H9 (cell line): ENCODE data around the gene PAK1. TPM values are rescaled to one million over a fixed set of nuclear protein-coding genes. Genes with fewer than 3 reads are reported as not detected.

Experiments used
- DNase-seq: peaks from one replicate; pipeline ENCODE4 v3.0.0-alpha.2; 2017
- H2AFZ ChIP-seq: one replicate; pipeline ENCODE4 v1.6.1; 2013; ENCODE audit warnings: mild to moderate bottlenecking, low read length, control low read depth, moderate library complexity
- H2AK5ac ChIP-seq: 2 replicates; pipeline ENCODE4 v1.6.1; 2013; ENCODE audit warnings: low read length, control low read depth, mixed read lengths; ENCODE audit not compliant: insufficient read length
- H2BK120ac ChIP-seq: one replicate; pipeline ENCODE4 v1.6.1; 2013; ENCODE audit warnings: low read depth, mild to moderate bottlenecking, low read length, control low read depth, inconsistent platforms; ENCODE audit not compliant: poor library complexity, severe bottlenecking
- H2BK12ac ChIP-seq: 2 replicates; pipeline ENCODE4 v1.6.1; 2013; ENCODE audit warnings: low read length, control low read depth, mixed read lengths, low read depth; ENCODE audit not compliant: insufficient read length
- H2BK15ac ChIP-seq: 2 replicates; pipeline ENCODE4 v1.6.1; 2013; ENCODE audit warnings: low read depth, low read length, control low read depth
- H2BK20ac ChIP-seq: one replicate; pipeline ENCODE4 v1.6.1; 2013; ENCODE audit warnings: low read depth, mild to moderate bottlenecking, low read length, control low read depth, inconsistent platforms; ENCODE audit not compliant: poor library complexity, severe bottlenecking
- H2BK5ac ChIP-seq: 2 replicates; pipeline ENCODE4 v1.6.1; 2013; ENCODE audit warnings: low read length, control low read depth, mixed read lengths; ENCODE audit not compliant: insufficient read length
- H3K14ac ChIP-seq: 2 replicates; pipeline ENCODE4 v1.6.1; 2013; ENCODE audit warnings: low read length, control low read depth; ENCODE audit not compliant: insufficient read depth
- H3K18ac ChIP-seq: 2 replicates; pipeline ENCODE4 v1.6.1; 2013; ENCODE audit warnings: low read depth, mild to moderate bottlenecking, mixed read lengths, low read length, control low read depth; ENCODE audit not compliant: insufficient read length
- H3K23ac ChIP-seq: 2 replicates; pipeline ENCODE4 v1.6.1; 2013; ENCODE audit warnings: low read length, control low read depth, mixed read lengths, low read depth; ENCODE audit not compliant: insufficient read length
- H3K23me2 ChIP-seq: 2 replicates; pipeline ENCODE4 v1.6.1; 2013; ENCODE audit warnings: low read depth, mild to moderate bottlenecking, mixed read lengths, low read length, control low read depth; ENCODE audit not compliant: insufficient read length, poor library complexity, severe bottlenecking
- H3K27ac ChIP-seq: 2 replicates; pipeline ENCODE4 v1.5.1; 2013; ENCODE audit warnings: low read length, control low read depth, mixed read lengths, low read depth; ENCODE audit not compliant: insufficient read length
- H3K27me3 ChIP-seq: 2 replicates; pipeline ENCODE4 v1.6.1; 2013; ENCODE audit warnings: low read length, control low read depth, inconsistent platforms; ENCODE audit not compliant: insufficient read depth
- H3K4ac ChIP-seq: 2 replicates; pipeline ENCODE4 v1.6.1; 2013; ENCODE audit warnings: low read depth, mild to moderate bottlenecking, control low read depth, inconsistent platforms, low read length, moderate library complexity
- H3K4me1 ChIP-seq: 2 replicates; pipeline ENCODE4 v1.6.1; 2013; ENCODE audit warnings: low read length, control low read depth, inconsistent platforms; ENCODE audit not compliant: insufficient read depth
- H3K4me2 ChIP-seq: 2 replicates; pipeline ENCODE4 v1.6.1; 2013; ENCODE audit warnings: low read length, control low read depth, mixed read lengths; ENCODE audit not compliant: insufficient read length, insufficient read depth
- H3K56ac ChIP-seq: 2 replicates; pipeline ENCODE4 v1.6.1; 2013; ENCODE audit warnings: low read depth, mild to moderate bottlenecking, mixed read lengths, low read length, control low read depth; ENCODE audit not compliant: insufficient read length
- H3K79me1 ChIP-seq: 2 replicates; pipeline ENCODE4 v1.6.1; 2013; ENCODE audit warnings: low read depth, mild to moderate bottlenecking, moderate library complexity, low read length, control low read depth, inconsistent platforms; ENCODE audit not compliant: insufficient read depth, poor library complexity, severe bottlenecking
- H3K79me2 ChIP-seq: 2 replicates; pipeline ENCODE4 v1.6.1; 2013; ENCODE audit warnings: low read length, control low read depth, inconsistent platforms; ENCODE audit not compliant: insufficient read depth
- H3K9ac ChIP-seq: 2 replicates; pipeline ENCODE4 v1.6.1; 2013; ENCODE audit warnings: low read length, control low read depth, mixed read lengths; ENCODE audit not compliant: insufficient read length; ENCODE audit errors: extremely low read depth
- H3K9me3 ChIP-seq: one replicate; pipeline ENCODE4 v1.6.1; 2013; ENCODE audit warnings: low read depth, low read length, inconsistent platforms; ENCODE audit not compliant: control insufficient read depth
- H3T11ph ChIP-seq: one replicate; pipeline ENCODE4 v1.6.1; 2013; ENCODE audit warnings: mild to moderate bottlenecking, low read length, control low read depth, inconsistent platforms
- H4K20me1 ChIP-seq: one replicate; pipeline ENCODE4 v1.6.1; 2013; ENCODE audit not compliant: control insufficient read depth, insufficient read length, insufficient read depth
- H4K5ac ChIP-seq: 2 replicates; pipeline ENCODE4 v1.6.1; 2013; ENCODE audit warnings: low read depth, mild to moderate bottlenecking, mixed read lengths, low read length, control low read depth; ENCODE audit not compliant: insufficient read length
- H4K8ac ChIP-seq: replicated peaks from 2 replicates; pipeline ENCODE4 v1.6.1; 2013; ENCODE audit warnings: low read length, control low read depth, mixed read lengths, low read depth; ENCODE audit not compliant: insufficient read length
- H4K91ac ChIP-seq: 2 replicates; pipeline ENCODE4 v1.6.1; 2013; ENCODE audit warnings: low read depth, mild to moderate bottlenecking, moderate library complexity, mixed read lengths, low read length, control low read depth; ENCODE audit not compliant: insufficient read length
- H3K27ac Mint-ChIP-seq, 3 experiments: 2 replicates in 2 of 3; 3 replicates in 1 of 3; pipeline ENCODE4 v1.8.0; 2020 to 2021; ENCODE audit warnings: mixed read lengths in 3 of 3, mild to moderate bottlenecking in 1 of 3, moderate library complexity in 1 of 3
- H3K27me3 Mint-ChIP-seq: 2 replicates; pipeline ENCODE4 v1.8.0; 2021; ENCODE audit warnings: low read depth, mild to moderate bottlenecking, moderate library complexity, mixed read lengths
- H3K36me3 Mint-ChIP-seq, 3 experiments: 2 replicates in 2 of 3; 3 replicates in 1 of 3; pipeline ENCODE4 v1.8.0; 2020 to 2021; ENCODE audit warnings: low read depth in 3 of 3, mixed read lengths in 3 of 3; ENCODE audit not compliant: insufficient read depth in 1 of 3
- H3K4me1 Mint-ChIP-seq, 2 experiments: 2 replicates each; pipeline ENCODE4 v1.8.0; 2020; ENCODE audit warnings: mixed read lengths in 2 of 2
- H3K4me3 Mint-ChIP-seq, 2 experiments: 2 replicates in 1 of 2; 3 replicates in 1 of 2; pipeline ENCODE4 v1.8.0; 2020 to 2021; ENCODE audit warnings: mild to moderate bottlenecking in 2 of 2, mixed read lengths in 2 of 2, moderate library complexity in 1 of 2
- H3K9me3 Mint-ChIP-seq, 2 experiments: 2 replicates in 1 of 2; 3 replicates in 1 of 2; pipeline ENCODE4 v1.8.0; 2020; ENCODE audit warnings: mild to moderate bottlenecking in 2 of 2, mixed read lengths in 2 of 2, moderate library complexity in 1 of 2
- WGBS: extraction: QIAGEN DNeasy Blood & Tissue Kit; methylation state at CpG from one replicate; pipeline ENCODE4 v1.1.7; 2013; ENCODE audit warnings: missing lambda C conversion rate, low lambda C conversion rate, mixed read lengths; ENCODE audit not compliant: insufficient read length; ENCODE audit errors: extremely low coverage; 5-methylcytosine and 5-hydroxymethylcytosine counted together
- total RNA-seq: library from RNA; stranded (reverse); gene quantifications from 2 replicates; pipeline ENCODE4 v1.2.1, GENCODE V29; 2021
- TF ChIP-seq, protein P1 (sequence below): fragments of 200-600 bp; sonication (generic); conservative IDR thresholded peaks from 3 replicates; pipeline ENCODE4 v1.8.0; 2021; ENCODE audit warnings: antibody characterized with exemption, mild to moderate bottlenecking

Gene PAK1
- total RNA-seq, 1 experiment from 2014 or later = 122 TPM

DNA sequence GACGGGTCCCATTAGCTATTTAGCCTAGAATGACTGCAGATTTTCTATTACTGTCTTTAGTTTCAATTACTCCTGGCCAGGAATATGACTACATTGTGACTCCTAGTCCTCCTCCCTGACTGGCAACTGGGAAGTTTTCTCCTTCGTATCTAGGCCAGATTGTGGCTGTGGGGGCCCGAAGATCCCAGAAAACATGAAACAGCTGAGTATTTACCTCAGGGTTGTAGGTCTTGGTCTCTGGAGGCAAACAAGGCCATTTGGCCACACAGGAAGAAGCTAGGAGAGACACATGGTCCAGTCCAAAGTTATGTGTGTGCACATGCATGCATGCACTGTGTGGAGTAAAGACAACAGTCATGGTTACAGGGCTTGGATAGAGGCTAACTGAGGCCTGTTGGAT lies 162.2 kb downstream of the PAK1 start:
- Histone ChIP-seq H3K4ac (no peak overlapping the region), H2AFZ (no peak overlapping the region), H3T11ph (no peak overlapping the region), H3K9me3 (no peaks in the 10 kb centered on the region), H3K56ac (no peak overlapping the region), H3K79me2 (no peaks in the 10 kb centered on the region), H3K4me2 (no peak overlapping the region), H2AK5ac (no peak overlapping the region), H2BK5ac (no peak overlapping the region), H2BK12ac (no peak overlapping the region), H3K14ac (no peak overlapping the region), H2BK15ac (no peak overlapping the region), H4K20me1 (no peaks in the 10 kb centered on the region), H4K8ac (no peak overlapping the region), H2BK120ac (no peak overlapping the region), H3K4me1 (no peaks in the 10 kb centered on the region), H3K27ac (no peak overlapping the region), H4K91ac (no peak overlapping the region), H3K79me1 (no peaks in the 10 kb centered on the region), H2BK20ac (no peak overlapping the region), H3K18ac (no peak overlapping the region), H3K23ac (no peak overlapping the region), H4K5ac (no peak overlapping the region), H3K9ac (no peak overlapping the region), H3K23me2 (no peaks in the 10 kb centered on the region), H3K27me3 (no peaks in the 10 kb centered on the region)
- Mint-ChIP-seq H3K27ac (no peak overlapping the region), H3K9me3 (no peaks in the 10 kb centered on the region), H3K27me3 (no peaks in the 10 kb centered on the region; the same call in 1 of the 2 replicates), H3K4me3 (no peak overlapping the region), H3K36me3 (no peaks in the 10 kb centered on the region), H3K4me1 (peaks cover 9 to 13% of the 10 kb centered on the region in 2 experiments)
- TF ChIP-seq, protein P1, sequence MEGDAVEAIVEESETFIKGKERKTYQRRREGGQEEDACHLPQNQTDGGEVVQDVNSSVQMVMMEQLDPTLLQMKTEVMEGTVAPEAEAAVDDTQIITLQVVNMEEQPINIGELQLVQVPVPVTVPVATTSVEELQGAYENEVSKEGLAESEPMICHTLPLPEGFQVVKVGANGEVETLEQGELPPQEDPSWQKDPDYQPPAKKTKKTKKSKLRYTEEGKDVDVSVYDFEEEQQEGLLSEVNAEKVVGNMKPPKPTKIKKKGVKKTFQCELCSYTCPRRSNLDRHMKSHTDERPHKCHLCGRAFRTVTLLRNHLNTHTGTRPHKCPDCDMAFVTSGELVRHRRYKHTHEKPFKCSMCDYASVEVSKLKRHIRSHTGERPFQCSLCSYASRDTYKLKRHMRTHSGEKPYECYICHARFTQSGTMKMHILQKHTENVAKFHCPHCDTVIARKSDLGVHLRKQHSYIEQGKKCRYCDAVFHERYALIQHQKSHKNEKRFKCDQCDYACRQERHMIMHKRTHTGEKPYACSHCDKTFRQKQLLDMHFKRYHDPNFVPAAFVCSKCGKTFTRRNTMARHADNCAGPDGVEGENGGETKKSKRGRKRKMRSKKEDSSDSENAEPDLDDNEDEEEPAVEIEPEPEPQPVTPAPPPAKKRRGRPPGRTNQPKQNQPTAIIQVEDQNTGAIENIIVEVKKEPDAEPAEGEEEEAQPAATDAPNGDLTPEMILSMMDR = no peak
- DNase-seq = no peak
- no CpG with 5 or more reads among the region's 3 CpGs for WGBS
